Tibial nerve (tissue), 4 donors: ENCODE measurements around the gene ARPIN.

Experiments used
- CTCF ChIP-seq, 5 experiments: fragments of 200-600 bp in 3 of 5; fragments of 450-650 bp in 2 of 5; sonication (generic) in 3 of 5; IDR thresholded peaks; one replicate each; pipeline ENCODE4 v1.5.1; 2016 to 2019; ENCODE audit warnings: antibody characterized with exemption in 5 of 5, mild to moderate bottlenecking in 3 of 5, moderate library complexity in 2 of 5
- EP300 ChIP-seq, 2 donors: sonication (generic); formaldehyde crosslinking; IDR thresholded peaks; one replicate each; pipeline ENCODE4 v1.6.1; 2017; ENCODE audit warnings: antibody characterized with exemption in 2 of 2, mild to moderate bottlenecking in 1 of 2

DNA sequence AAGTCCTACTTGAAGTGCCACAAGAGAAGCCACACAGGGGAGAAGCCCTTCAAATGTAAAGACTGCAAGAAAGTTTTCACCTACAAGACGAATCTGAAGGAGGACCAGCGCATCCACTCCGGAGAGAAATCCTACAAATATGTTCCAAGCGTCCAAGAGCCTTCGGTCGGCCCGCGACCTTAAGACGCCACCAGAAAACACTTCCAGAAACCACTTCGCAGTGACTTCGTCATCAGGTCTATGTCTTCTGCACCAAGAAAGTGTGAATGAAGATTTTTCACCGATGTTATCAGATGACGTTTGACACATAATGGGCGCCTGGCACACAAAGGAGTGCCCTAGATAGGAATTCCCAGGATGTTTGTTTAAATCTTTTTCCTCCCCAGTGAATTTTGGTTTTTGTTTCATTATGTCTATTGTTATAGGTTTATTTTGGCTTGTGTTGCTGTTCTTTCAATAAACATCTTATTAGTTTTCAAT is 24.1 kb upstream of the ARPIN start:
- TF ChIP-seq CTCF (IDR thresholded peaks at IDR 0.05), result no peak
- TF ChIP-seq EP300 (IDR thresholded peaks at IDR 0.05), result no peak
